ENCODE results near the gene PSG11. TPM values are rescaled to one million over a fixed set of nuclear protein-coding genes. Genes with fewer than 3 reads are reported as not detected.
"Not testable (repeated sequence)": the region's sequence is repeated elsewhere in the genome, so short reads cannot be mapped to it uniquely, and the experiment has no call there.

The PSG11 gene
- total RNA-seq (2014; rRNA removed; shearing (Covaris generic)): 43.9 and 51.9 TPM in 2 replicates

GRCh38 chr19:43026369-43026768 is at the start of gene PSG11:
Gene PSG11, minus strand, starts transcription at chr19:43026469. Its CDS starts 97 bp downstream, at chr19:43026372.
- in situ Hi-C loops (cut with HindIII; ENCODE audit: low sequenced_read_pairs); DNase-seq (ENCODE audit: low spot score): not testable (repeated sequence)

- in situ Hi-C loops (cut with HindIII; ENCODE audit: low sequenced_read_pairs); DNase-seq (ENCODE audit: low spot score): not testable (repeated sequence)
These were observed 36.1 kb upstream of the PSG11 start for GRCh38 chr19:43062418-43062817.

- in situ Hi-C loops (cut with HindIII; ENCODE audit: low sequenced_read_pairs): not testable (repeated sequence)
These were observed 35.1 kb upstream of the PSG11 start for GRCh38 chr19:43061326-43061725.

GRCh38 chr19:43060254-43060653 is 34.0 kb upstream of the PSG11 start:
- in situ Hi-C loops (cut with HindIII; ENCODE audit: low sequenced_read_pairs); DNase-seq (ENCODE audit: low spot score): not testable (repeated sequence)

More at GRCh38 chr19:43061326-43061725, 35.1 kb upstream of the PSG11 start:
- peak; percentile 25 for DNase-seq (ENCODE audit: low spot score)

- in situ Hi-C loops (cut with HindIII; ENCODE audit: low sequenced_read_pairs): not testable (repeated sequence)
These were observed 33.2 kb upstream of the PSG11 start for GRCh38 chr19:43059482-43059881.

GRCh38 chr19:43058440-43058839 is 32.2 kb upstream of the PSG11 start:
- in situ Hi-C loops (cut with HindIII; ENCODE audit: low sequenced_read_pairs); DNase-seq (ENCODE audit: low spot score): not testable (repeated sequence)

More at GRCh38 chr19:43059482-43059881, 33.2 kb upstream of the PSG11 start:
- not testable (repeated sequence) for DNase-seq (ENCODE audit: low spot score)

- DNase-seq (ENCODE audit: low spot score); in situ Hi-C loops (cut with HindIII; ENCODE audit: low sequenced_read_pairs): not testable (repeated sequence)
These were observed 21.7 kb upstream of the PSG11 start for GRCh38 chr19:43047966-43048365.

GRCh38 chr19:43046578-43046977 is 20.3 kb upstream of the PSG11 start:
- DNase-seq (ENCODE audit: low spot score); in situ Hi-C loops (cut with HindIII; ENCODE audit: low sequenced_read_pairs): not testable (repeated sequence)

GRCh38 chr19:43043492-43044180 is 17.4 kb upstream of the PSG11 start:
- in situ Hi-C loops (cut with HindIII; ENCODE audit: low sequenced_read_pairs): not testable (repeated sequence)
- peak; percentile 38 for DNase-seq (ENCODE audit: low spot score)

GRCh38 chr19:43031645-43032044 is 5.4 kb upstream of the PSG11 start:
- DNase-seq (ENCODE audit: low spot score): peak; percentile 35
- in situ Hi-C loops (cut with HindIII; ENCODE audit: low sequenced_read_pairs): not testable (repeated sequence)

- peak; percentile 57 for DNase-seq (ENCODE audit: low spot score)
- in situ Hi-C loops (cut with HindIII; ENCODE audit: low sequenced_read_pairs): no loop called here
These were observed 2.6 kb upstream of the PSG11 start for GRCh38 chr19:43028866-43029265.

GRCh38 chr19:43027985-43028384 is 1.7 kb upstream of the PSG11 start:
- in situ Hi-C loops (cut with HindIII; ENCODE audit: low sequenced_read_pairs): not testable (repeated sequence)
- peak; percentile 16 for DNase-seq (ENCODE audit: low spot score)

GRCh38 chr19:43027061-43027460 is 792 bp upstream of the PSG11 start:
- in situ Hi-C loops (cut with HindIII; ENCODE audit: low sequenced_read_pairs); DNase-seq (ENCODE audit: low spot score): not testable (repeated sequence)

GRCh38 chr19:43022098-43022497 is 4.2 kb downstream of the PSG11 start:
- in situ Hi-C loops (cut with HindIII; ENCODE audit: low sequenced_read_pairs); DNase-seq (ENCODE audit: low spot score): not testable (repeated sequence)

GRCh38 chr19:43021629-43022028 is 4.6 kb downstream of the PSG11 start:
- in situ Hi-C loops (cut with HindIII; ENCODE audit: low sequenced_read_pairs): not testable (repeated sequence)
- peak; percentile 74 for DNase-seq (ENCODE audit: low spot score)

GRCh38 chr19:43019588-43019987 is 6.7 kb downstream of the PSG11 start:
- DNase-seq (ENCODE audit: low spot score): peak; percentile 27
- in situ Hi-C loops (cut with HindIII; ENCODE audit: low sequenced_read_pairs): not testable (repeated sequence)

- in situ Hi-C loops (cut with HindIII; ENCODE audit: low sequenced_read_pairs): not testable (repeated sequence)
- peak; percentile 20 for DNase-seq (ENCODE audit: low spot score)
These were observed 20.4 kb downstream of the PSG11 start for GRCh38 chr19:43005841-43006240.

GRCh38 chr19:43004846-43005245 is 21.4 kb downstream of the PSG11 start:
- in situ Hi-C loops (cut with HindIII; ENCODE audit: low sequenced_read_pairs): not testable (repeated sequence)
- peak; percentile 50 for DNase-seq (ENCODE audit: low spot score)

- DNase-seq (ENCODE audit: low spot score): peak; percentile 26
- in situ Hi-C loops (cut with HindIII; ENCODE audit: low sequenced_read_pairs): not testable (repeated sequence)
These were observed 22.6 kb downstream of the PSG11 start for GRCh38 chr19:43003634-43004033.

GRCh38 chr19:43002948-43003347 is 23.3 kb downstream of the PSG11 start:
- in situ Hi-C loops (cut with HindIII; ENCODE audit: low sequenced_read_pairs); DNase-seq (ENCODE audit: low spot score): not testable (repeated sequence)

GRCh38 chr19:42996161-42996560 is 30.1 kb downstream of the PSG11 start:
- in situ Hi-C loops (cut with HindIII; ENCODE audit: low sequenced_read_pairs); DNase-seq (ENCODE audit: low spot score): not testable (repeated sequence)
